ENCODE results near the gene MDC1. TPM values are rescaled to one million over a fixed set of nuclear protein-coding genes. Genes with fewer than 3 reads are reported as not detected.

Gene MDC1
- total RNA-seq, 1 experiment from 2014 or later = 77.6 TPM

DNA sequence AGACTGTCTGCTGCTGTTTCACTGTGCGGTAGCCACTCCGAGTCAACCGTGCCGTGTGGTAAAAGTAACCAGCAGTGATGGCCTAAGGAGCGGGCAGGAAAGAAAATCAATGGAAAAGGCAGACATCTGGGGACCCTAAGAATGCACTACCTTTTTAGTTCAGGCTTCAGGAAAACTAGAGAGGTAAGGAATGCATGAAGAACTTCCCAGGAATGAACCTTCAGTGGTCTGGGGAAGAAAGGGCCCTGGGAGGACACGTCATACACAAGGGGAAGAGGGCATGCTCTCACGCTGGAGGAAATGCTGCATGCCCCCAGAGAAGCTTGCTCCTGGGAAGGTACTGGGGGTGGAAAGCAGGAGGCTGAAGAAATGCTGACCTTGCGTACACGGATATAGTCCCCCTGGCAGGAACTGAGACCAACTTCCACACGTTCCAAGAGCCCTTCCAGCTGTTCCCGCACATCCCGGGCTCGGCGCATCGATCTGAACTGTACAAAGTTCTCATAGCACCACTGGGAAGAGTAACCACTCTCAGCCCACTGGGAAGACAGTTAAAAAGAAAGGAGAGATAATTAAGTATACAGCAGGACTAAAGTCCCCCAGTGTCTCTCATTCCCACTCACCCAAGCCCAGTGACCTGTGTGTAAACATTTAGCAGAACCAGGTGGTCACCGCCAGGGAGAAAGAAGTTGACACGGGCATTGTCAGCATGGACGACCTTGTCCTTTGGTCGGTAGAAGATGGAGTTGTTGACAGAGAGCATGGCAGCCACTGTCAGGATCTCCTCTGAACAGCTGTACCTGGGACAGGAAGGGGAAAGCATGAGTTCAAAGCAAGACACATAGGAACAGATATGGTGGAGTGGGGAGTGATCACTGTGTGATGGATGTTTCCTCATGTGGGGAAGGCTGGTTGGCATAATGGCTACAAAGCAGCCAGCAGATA lies 62.0 kb downstream of the MDC1 start:
- H3K27ac ChIP-seq (ENCODE audit: insufficient read length, low read depth, low read length) = no peak overlapping the region
- H2BK120ac ChIP-seq (ENCODE audit: low read depth, low read length, poor library complexity, severe bottlenecking) = no peak overlapping the region
- no peak overlapping the region for H3K9ac ChIP-seq (ENCODE audit: extremely low read depth, insufficient read length, low read length)
- no peak overlapping the region for H3K23ac ChIP-seq (ENCODE audit: insufficient read length, low read depth, low read length)
- H3K4me1 ChIP-seq (ENCODE audit: insufficient read depth, low read length) = no peaks in the 10 kb centered on the region
- H2BK12ac ChIP-seq (ENCODE audit: insufficient read length, low read depth, low read length) = no peak overlapping the region
- H3K4me1 Mint-ChIP-seq = no peaks in the 10 kb centered on the region
- H3K27me3 Mint-ChIP-seq (ENCODE audit: low read depth) = no peaks in the 10 kb centered on the region
- H3K4me2 ChIP-seq (ENCODE audit: insufficient read depth, insufficient read length, low read length) = no peak overlapping the region
- H2AFZ ChIP-seq (ENCODE audit: low read length) = no peak overlapping the region
- no peak overlapping the region for H3K4ac ChIP-seq (ENCODE audit: low read depth, low read length)
- H3K36me3 Mint-ChIP-seq (ENCODE audit: insufficient read depth in 1 of 3, low read depth in 3 of 3) = peaks cover 32 to 88% (median 72%) of the 10 kb centered on the region in 3 experiments; a peak in 6 of 7 replicates
- H3K27ac Mint-ChIP-seq = no peak overlapping the region; a peak in 1 of 7 replicates
- no peaks in the 10 kb centered on the region for H3K27me3 ChIP-seq (ENCODE audit: insufficient read depth, low read length)
- H2AK5ac ChIP-seq (ENCODE audit: insufficient read length, low read length) = no peak overlapping the region
- H3K4me3 Mint-ChIP-seq = no peak overlapping the region; a peak in 1 of 5 replicates
- no peaks in the 10 kb centered on the region for H3K9me3 Mint-ChIP-seq
- no peak overlapping the region for H2BK20ac ChIP-seq (ENCODE audit: low read depth, low read length, poor library complexity, severe bottlenecking)
- no peak overlapping the region for H3K56ac ChIP-seq (ENCODE audit: insufficient read length, low read depth, low read length)
- H4K20me1 ChIP-seq (ENCODE audit: control insufficient read depth, insufficient read depth, insufficient read length) = no peaks in the 10 kb centered on the region
- no peak overlapping the region for H4K5ac ChIP-seq (ENCODE audit: insufficient read length, low read depth, low read length)
- no peak overlapping the region for H3K14ac ChIP-seq (ENCODE audit: insufficient read depth, low read length)
- no CpG with 5 or more reads among the region's 19 CpGs for WGBS (ENCODE audit: extremely low coverage, insufficient read length, low lambda C conversion rate)
- DNase-seq = no peak
- TF ChIP-seq, protein P1, sequence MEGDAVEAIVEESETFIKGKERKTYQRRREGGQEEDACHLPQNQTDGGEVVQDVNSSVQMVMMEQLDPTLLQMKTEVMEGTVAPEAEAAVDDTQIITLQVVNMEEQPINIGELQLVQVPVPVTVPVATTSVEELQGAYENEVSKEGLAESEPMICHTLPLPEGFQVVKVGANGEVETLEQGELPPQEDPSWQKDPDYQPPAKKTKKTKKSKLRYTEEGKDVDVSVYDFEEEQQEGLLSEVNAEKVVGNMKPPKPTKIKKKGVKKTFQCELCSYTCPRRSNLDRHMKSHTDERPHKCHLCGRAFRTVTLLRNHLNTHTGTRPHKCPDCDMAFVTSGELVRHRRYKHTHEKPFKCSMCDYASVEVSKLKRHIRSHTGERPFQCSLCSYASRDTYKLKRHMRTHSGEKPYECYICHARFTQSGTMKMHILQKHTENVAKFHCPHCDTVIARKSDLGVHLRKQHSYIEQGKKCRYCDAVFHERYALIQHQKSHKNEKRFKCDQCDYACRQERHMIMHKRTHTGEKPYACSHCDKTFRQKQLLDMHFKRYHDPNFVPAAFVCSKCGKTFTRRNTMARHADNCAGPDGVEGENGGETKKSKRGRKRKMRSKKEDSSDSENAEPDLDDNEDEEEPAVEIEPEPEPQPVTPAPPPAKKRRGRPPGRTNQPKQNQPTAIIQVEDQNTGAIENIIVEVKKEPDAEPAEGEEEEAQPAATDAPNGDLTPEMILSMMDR (conservative IDR thresholded peaks at IDR 0.05) = no peak
- H3K79me1 ChIP-seq (ENCODE audit: insufficient read depth, low read depth, low read length, poor library complexity, severe bottlenecking) = no peaks in the 10 kb centered on the region
- H3K18ac ChIP-seq (ENCODE audit: insufficient read length, low read depth, low read length) = no peak overlapping the region
- no peak overlapping the region for H2BK5ac ChIP-seq (ENCODE audit: insufficient read length, low read length)
- H4K91ac ChIP-seq (ENCODE audit: insufficient read length, low read depth, low read length) = no peak overlapping the region
- H3K23me2 ChIP-seq (ENCODE audit: insufficient read length, low read depth, low read length, poor library complexity, severe bottlenecking) = no peaks in the 10 kb centered on the region
- no peak overlapping the region for H3T11ph ChIP-seq (ENCODE audit: low read length)
- no peak overlapping the region for H2BK15ac ChIP-seq (ENCODE audit: low read depth, low read length)
- no peaks in the 10 kb centered on the region for H3K9me3 ChIP-seq (ENCODE audit: control insufficient read depth, low read depth, low read length)
- no peaks in the 10 kb centered on the region for H3K79me2 ChIP-seq (ENCODE audit: insufficient read depth, low read length)
- H4K8ac ChIP-seq (replicated peaks; ENCODE audit: insufficient read length, low read depth, low read length) = no peak overlapping the region

Data from H9 (cell line).